GM08714 (cell line): ENCODE measurements around the gene ERGIC1.

Experiments
- H3K4me3 ChIP-seq: fragments of 200-500 bp; sonication (Bioruptor generic); 2 replicates; pipeline ENCODE4 v1.5.1; 2014; ENCODE audit warnings: mild to moderate bottlenecking, low read length, inconsistent platforms
- ZNF274 ChIP-seq: IDR thresholded peaks from 2 replicates; pipeline ENCODE4 v1.6.1; 2012; ENCODE audit warnings: mild to moderate bottlenecking, low read depth, low read length

The ERGIC1 gene

DNA sequence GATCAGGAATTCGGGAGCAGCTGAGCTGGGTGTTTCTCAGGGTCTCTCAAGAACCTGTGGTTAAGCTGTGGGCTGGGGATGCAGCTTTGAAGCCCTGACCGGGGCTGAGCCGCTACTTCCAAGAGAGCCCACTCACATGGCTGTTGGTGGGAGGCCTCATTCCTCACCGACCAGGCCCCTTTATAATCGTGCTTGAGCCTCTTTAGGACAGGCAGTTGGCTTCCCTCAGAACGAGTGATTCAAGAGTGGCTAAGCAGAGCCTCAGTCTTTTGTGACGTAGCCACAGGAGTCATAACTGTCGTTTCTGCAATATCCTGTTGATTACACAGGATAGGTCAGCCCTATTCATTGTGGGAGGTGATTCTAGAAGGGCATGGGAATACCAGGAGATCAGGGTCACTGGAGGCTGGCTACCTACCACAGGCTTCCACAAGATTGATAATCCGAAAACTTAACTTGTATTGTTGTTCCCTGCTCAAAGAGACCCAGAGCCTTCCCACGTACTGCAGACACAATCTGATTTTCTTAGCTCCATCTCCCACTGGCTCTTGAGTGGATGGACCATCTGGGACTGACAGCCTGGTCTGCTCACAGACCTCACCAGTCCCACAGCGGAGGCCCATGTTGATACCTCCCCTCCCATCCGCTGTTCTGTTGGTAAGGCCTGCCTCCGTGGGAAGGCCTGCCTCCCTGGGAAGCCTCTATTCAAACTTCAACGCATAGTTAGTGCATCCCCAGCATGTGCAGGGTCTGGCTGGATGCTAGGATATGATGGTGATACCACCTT lies 3.0 kb upstream of the ERGIC1 start:
- no peak overlapping the region for H3K4me3 ChIP-seq

DNA sequence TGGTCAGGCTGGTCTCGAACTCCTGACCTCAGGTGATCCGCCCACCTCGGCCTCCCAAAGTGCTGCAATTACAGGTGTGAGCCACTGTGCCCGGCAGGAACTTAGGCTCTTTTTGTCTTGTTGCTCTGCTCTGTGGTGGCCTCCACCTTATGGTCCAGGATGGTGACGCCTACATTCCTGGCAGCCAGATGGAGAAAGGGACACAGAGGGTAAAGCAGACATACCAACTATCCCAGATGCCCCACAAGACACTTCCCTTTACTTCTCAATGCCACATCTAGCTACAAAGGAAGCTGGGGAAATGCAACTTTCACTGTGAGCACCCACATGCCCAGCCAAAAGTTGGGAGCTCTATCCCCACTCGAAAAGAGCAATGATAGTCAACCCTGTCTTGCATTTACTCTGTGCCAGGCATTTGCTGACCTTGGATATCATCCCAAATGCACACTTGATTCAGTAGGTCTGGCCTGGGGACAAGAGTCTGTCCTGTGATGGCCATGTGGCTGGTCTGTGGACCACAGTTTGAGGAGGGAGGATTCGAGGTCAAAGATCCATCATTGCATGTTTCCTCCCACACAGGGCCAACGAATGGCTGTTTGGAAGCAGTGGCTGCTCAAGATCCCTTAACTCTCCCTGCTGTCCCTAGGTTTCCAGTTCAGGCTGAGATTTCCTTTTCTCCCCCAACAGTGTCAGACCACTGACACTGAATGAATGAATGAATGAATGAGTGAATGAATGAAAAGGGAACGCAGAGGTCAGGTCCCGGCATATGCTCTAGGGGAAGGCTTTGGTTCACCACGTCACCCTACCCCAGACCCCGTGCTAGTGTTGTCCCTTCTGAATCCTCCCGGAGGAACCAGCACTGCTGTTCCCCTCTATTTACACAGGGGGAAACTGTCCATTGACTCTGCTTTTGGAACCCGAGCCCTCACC lies 1.4 kb upstream of the ERGIC1 start:
- no peak for TF ChIP-seq ZNF274
- no peak overlapping the region for H3K4me3 ChIP-seq

More for the DNA sequence above, 3.0 kb upstream of the ERGIC1 start:
- TF ChIP-seq ZNF274 = no peak

- no peak overlapping the region for H3K4me3 ChIP-seq
- no peak for TF ChIP-seq ZNF274
Observed at GRCh38 chr5:172833372-172833685, 722 bp upstream of the ERGIC1 start.

DNA sequence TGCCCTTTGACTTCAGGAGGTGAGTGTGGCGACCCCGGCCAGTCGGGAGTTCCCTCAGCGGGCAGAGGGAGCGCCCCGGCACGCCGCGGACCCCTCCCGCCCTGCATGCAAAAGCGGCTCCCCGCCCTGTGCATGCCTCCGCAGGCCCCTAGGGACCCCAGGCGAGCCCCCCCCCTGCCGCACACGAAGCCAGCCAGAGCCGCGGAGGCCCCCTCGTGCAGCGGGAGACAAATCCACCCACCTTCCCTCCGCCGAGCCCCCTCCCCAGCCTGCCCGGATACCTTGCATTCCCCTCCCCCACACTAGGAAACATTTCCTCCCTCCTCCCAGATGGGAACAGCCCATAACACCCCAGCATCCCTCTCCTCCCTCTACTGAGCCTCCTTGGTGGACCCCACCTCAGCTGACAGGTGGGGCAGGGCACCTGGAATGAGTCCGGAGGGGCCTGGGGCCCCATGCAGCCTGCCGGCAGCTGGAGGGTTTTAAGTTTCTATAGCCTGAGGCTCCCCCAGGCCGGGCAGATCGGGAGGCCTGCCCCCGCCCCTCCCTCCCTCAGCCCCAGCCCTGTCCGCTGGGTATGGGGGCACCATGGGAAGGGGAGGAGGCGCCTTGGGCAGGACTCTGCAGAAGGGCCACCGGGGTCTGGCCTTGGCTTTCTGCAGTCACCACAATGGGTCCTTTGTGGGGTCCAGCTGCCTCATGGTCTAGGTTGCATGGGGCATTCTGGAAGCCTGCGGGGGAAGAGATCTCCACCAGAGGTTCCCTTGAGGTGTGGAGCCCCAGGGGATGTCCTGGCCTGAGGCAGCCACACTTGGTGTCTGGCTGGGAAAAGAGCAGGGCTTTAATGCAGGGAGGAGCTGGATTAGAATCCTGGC lies 601 bp downstream of the ERGIC1 start:
- peak overlapping the region; percentile 91 for H3K4me3 ChIP-seq
- TF ChIP-seq ZNF274 = no peak

GRCh38 chr5:172835290-172835993 lies 1.4 kb downstream of the ERGIC1 start:
- H3K4me3 ChIP-seq = peak overlapping the region; percentile 91
- no peak for TF ChIP-seq ZNF274

DNA sequence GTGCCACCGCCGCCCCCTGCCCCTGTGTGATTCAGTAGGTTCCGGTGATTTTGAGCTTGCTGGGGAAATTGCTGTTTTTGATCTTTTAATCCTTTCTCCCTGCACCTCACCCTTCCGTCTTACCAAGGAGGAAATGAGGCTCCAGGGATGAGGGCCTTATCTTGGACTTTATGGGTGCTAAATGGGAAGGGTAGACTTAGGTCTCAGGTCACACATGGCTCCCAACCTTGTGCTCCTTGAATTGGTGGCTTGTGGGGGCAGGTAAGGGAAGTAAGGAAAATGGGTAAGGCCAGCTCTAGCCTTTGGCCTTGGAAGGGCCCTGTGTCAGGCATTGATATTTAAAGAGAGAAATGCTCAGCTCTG lies 1.9 kb downstream of the ERGIC1 start:
- TF ChIP-seq ZNF274 = no peak
- peak overlapping the region; percentile 91; the same call in 1 of the 2 replicates for H3K4me3 ChIP-seq

GRCh38 chr5:172837640-172838039 lies 3.6 kb downstream of the ERGIC1 start:
- H3K4me3 ChIP-seq = peak overlapping the region; percentile 56; the same call in 1 of the 2 replicates
- no peak for TF ChIP-seq ZNF274

GRCh38 chr5:172838151-172838875 lies 4.3 kb downstream of the ERGIC1 start:
- no peak for TF ChIP-seq ZNF274
- H3K4me3 ChIP-seq = peak overlapping the region; percentile 24; the same call in 1 of the 2 replicates

GRCh38 chr5:172839669-172840431 lies 5.8 kb downstream of the ERGIC1 start:
- H3K4me3 ChIP-seq = no peak overlapping the region
- TF ChIP-seq ZNF274 = no peak

- TF ChIP-seq ZNF274 = no peak
- no peak overlapping the region for H3K4me3 ChIP-seq
Observed at GRCh38 chr5:172840432-172841154, 6.5 kb downstream of the ERGIC1 start.

GRCh38 chr5:172841256-172841655 lies 7.2 kb downstream of the ERGIC1 start:
- no peak for TF ChIP-seq ZNF274
- H3K4me3 ChIP-seq = no peak overlapping the region

GRCh38 chr5:172843825-172844576 lies 9.9 kb downstream of the ERGIC1 start:
- H3K4me3 ChIP-seq = no peak overlapping the region
- TF ChIP-seq ZNF274 = no peak
